Activated CD4-positive, alpha-beta T cell treated with anti-CD3 and anti-CD28 coated beads, Interleukin-2, amount 10 ng/mL, durations not matched to agents 7 days and 5 days (primary cell): ENCODE measurements around the gene NKPD1. TPM values are rescaled to one million over a fixed set of nuclear protein-coding genes. Genes with fewer than 3 reads are reported as not detected.

Experiments used
- CTCF ChIA-PET: fragments of 350-600 bp; sonication (Branson Sonifier 250); formaldehyde crosslinking; loops from one replicate; lab custom pipeline; 2021; ENCODE audit warnings: antibody characterized with exemption; lab: Charles Lee
- POLR2A ChIA-PET: fragments of 350-600 bp; sonication (Branson Sonifier 250); formaldehyde crosslinking; loops from one replicate; lab custom pipeline; 2021; ENCODE audit warnings: antibody characterized with exemption; lab: Charles Lee
- DNase-seq: peaks from one replicate; pipeline ENCODE4 v3.0.0-alpha.2; 2020
- H3K27ac Mint-ChIP-seq: one replicate; pipeline ENCODE4 v1.8.0; 2021; ENCODE audit warnings: mild to moderate bottlenecking, moderate library complexity, mixed read lengths
- H3K27me3 Mint-ChIP-seq: one replicate; pipeline ENCODE4 v1.8.0; 2021; ENCODE audit warnings: mixed read lengths
- H3K36me3 Mint-ChIP-seq: one replicate; pipeline ENCODE4 v1.8.0; 2021; ENCODE audit warnings: low read depth, mixed read lengths
- H3K4me1 Mint-ChIP-seq: one replicate; pipeline ENCODE4 v1.8.0; 2021; ENCODE audit warnings: mixed read lengths
- H3K4me3 Mint-ChIP-seq: one replicate; pipeline ENCODE4 v1.8.0; 2021; ENCODE audit warnings: mild to moderate bottlenecking, moderate library complexity, mixed read lengths
- H3K9me3 Mint-ChIP-seq: one replicate; pipeline ENCODE4 v1.8.0; 2021; ENCODE audit warnings: mixed read lengths
- total RNA-seq, 2 experiments: library from RNA; stranded (reverse); gene quantifications; one replicate each; pipeline ENCODE4 v1.2.3, GENCODE V29; 2021

The NKPD1 gene
- total RNA-seq, 2 experiments from 2014 or later = 0.17 TPM; not detected in 1

GRCh38 chr19:45114116-45114515 lies 46.7 kb downstream of the NKPD1 start:
- H3K4me3 Mint-ChIP-seq = no peak overlapping the region
- no peak for DNase-seq
- no peaks in the 10 kb centered on the region for H3K36me3 Mint-ChIP-seq
- peak overlapping the region; percentile 41 for H3K27ac Mint-ChIP-seq
- no peaks in the 10 kb centered on the region for H3K27me3 Mint-ChIP-seq
- peaks cover 45% of the 10 kb centered on the region for H3K4me1 Mint-ChIP-seq
- ChIA-PET POLR2A (no interaction called here), CTCF (interaction anchor here (1.0 to 4.1 kb wide), 2 partner anchors 11 to 12 kb away, joined by 3 to 10 read pairs; no protein-coding TSS in a partner anchor)
- no peaks in the 10 kb centered on the region for H3K9me3 Mint-ChIP-seq

- POLR2A ChIA-PET = no interaction called here
- CTCF ChIA-PET = interaction anchor here (1.6 to 4.1 kb wide), 2 partner anchors 12 to 16 kb away, joined by 3 to 10 read pairs; no protein-coding TSS in a partner anchor
- no peak for DNase-seq
- Mint-ChIP-seq H3K4me1 (peaks cover 44% of the 10 kb centered on the region), H3K27me3 (no peaks in the 10 kb centered on the region), H3K4me3 (no peak overlapping the region), H3K36me3 (no peaks in the 10 kb centered on the region), H3K9me3 (no peaks in the 10 kb centered on the region), H3K27ac (no peak overlapping the region)
Observed at GRCh38 chr19:45113628-45114027, 47.2 kb downstream of the NKPD1 start.

GRCh38 chr19:45112111-45112827 lies 48.5 kb downstream of the NKPD1 start:
- Mint-ChIP-seq H3K9me3 (no peaks in the 10 kb centered on the region), H3K27me3 (no peaks in the 10 kb centered on the region), H3K36me3 (no peaks in the 10 kb centered on the region), H3K27ac (no peak overlapping the region), H3K4me1 (peaks cover 30% of the 10 kb centered on the region), H3K4me3 (no peak overlapping the region)
- CTCF ChIA-PET = interaction anchor here (1.6 to 4.1 kb wide), 2 partner anchors 14 to 15 kb away, joined by 3 to 10 read pairs; no protein-coding TSS in a partner anchor
- no peak for DNase-seq
- POLR2A ChIA-PET = no interaction called here

Other genes with a start within 250 kb of the NKPD1 start
- not detected for gene APOC1, start 246.4 kb downstream of the NKPD1 start, total RNA-seq
- not detected for gene APOC4, start 218.7 kb downstream of the NKPD1 start, total RNA-seq
- gene APOC2, start 214.9 kb downstream of the NKPD1 start, total RNA-seq = not detected
- gene CLPTM1, start 205.6 kb downstream of the NKPD1 start, total RNA-seq = 10 to 100 TPM; 70.6 to 72.8 TPM
- 10 to 100 TPM; 16.8 to 20.0 TPM for gene RELB, start 159.5 kb downstream of the NKPD1 start, total RNA-seq
- gene CLASRP, start 121.9 kb downstream of the NKPD1 start, total RNA-seq = 100 to 1,000 TPM; 101 to 109 TPM
- gene ZNF296, start 84.5 kb downstream of the NKPD1 start, total RNA-seq = 1 to 10 TPM; 4.0 to 4.1 TPM
- gene GEMIN7, start 81.7 kb downstream of the NKPD1 start, total RNA-seq = 10 to 100 TPM; 27.1 to 30.0 TPM
- gene PPP1R37, start 67.8 kb downstream of the NKPD1 start, total RNA-seq = 10 to 100 TPM; 21.1 to 21.7 TPM
- 10 to 100 TPM; 55.1 to 64.2 TPM for gene TRAPPC6A, start 17.3 kb upstream of the NKPD1 start, total RNA-seq
- 10 to 100 TPM; 15.3 to 19.7 TPM for gene BLOC1S3, start 17.8 kb upstream of the NKPD1 start, total RNA-seq
- not detected for gene EXOC3L2, start 84.4 kb upstream of the NKPD1 start, total RNA-seq
- 10 to 100 TPM; 19.5 to 19.6 TPM for gene MARK4, start 90.3 kb upstream of the NKPD1 start, total RNA-seq
- gene CKM, start 161.9 kb upstream of the NKPD1 start, total RNA-seq = not detected
- gene KLC3, start 179.8 kb upstream of the NKPD1 start, total RNA-seq = not detected
- gene ERCC2, start 209.6 kb upstream of the NKPD1 start, total RNA-seq = 10 to 100 TPM; 17.3 to 21.4 TPM
- gene PPP1R13L, start 244.1 kb upstream of the NKPD1 start, total RNA-seq = 10 to 100 TPM; 15.5 to 17.7 TPM
- 1 to 10 TPM; 7.0 to 7.4 TPM for gene POLR1G, start 245.7 kb upstream of the NKPD1 start, total RNA-seq